ENCODE measurements around the gene HECTD1. TPM values are rescaled to one million over a fixed set of nuclear protein-coding genes. Genes with fewer than 3 reads are reported as not detected.
"Not testable (repeated sequence)": the region's sequence is repeated elsewhere in the genome, so short reads cannot be mapped to it uniquely, and the experiment has no call there.

The HECTD1 gene
- total RNA-seq, 4 donors from 2014 or later: 356 to 453 (median 420) TPM

- no peak for ATAC-seq
- no peak overlapping the region for H3K4me3 ChIP-seq
- no peak for DNase-seq
- no peak for TF ChIP-seq POLR2A (IDR thresholded peaks at IDR 0.05)
- no peak for TF ChIP-seq CTCF (IDR thresholded peaks at IDR 0.05 in 4 of 5, conservative IDR thresholded peaks at IDR 0.05 in 1 of 5)
- H3K9me3 ChIP-seq: no peaks in the 10 kb centered on the region
- peaks cover 10 to 16% of the 10 kb centered on the region in 2 donors for H3K4me1 ChIP-seq
- intact Hi-C loops (cut with DNase I; ENCODE audit: low total_unique reads) (loop anchor here (10.0 kb wide), 2 partner anchors 259 to 1409 kb away; no protein-coding TSS in a partner anchor), in situ Hi-C loops (cut with MboI; ENCODE audit: low sequenced_read_pairs in 4 of 4) (no loop called here)
- H3K27ac ChIP-seq: no peak overlapping the region
- H3K27me3 ChIP-seq: no peaks in the 10 kb centered on the region
- H3K36me3 ChIP-seq: peaks cover 2 to 42% of the 10 kb centered on the region in 2 donors
These were observed 111.3 kb downstream of the HECTD1 start for GRCh38 chr14:31096255-31096654.

- H3K9me3 ChIP-seq; H3K27ac ChIP-seq; ATAC-seq; in situ Hi-C loops (cut with MboI; ENCODE audit: low sequenced_read_pairs in 4 of 4); H3K27me3 ChIP-seq; DNase-seq; H3K4me3 ChIP-seq: not testable (repeated sequence)
- H3K36me3 ChIP-seq: peaks cover 2 to 38% of the 10 kb centered on the region in 2 donors
- H3K4me1 ChIP-seq: peaks cover 13 to 20% of the 10 kb centered on the region in 2 donors
- intact Hi-C loops (cut with DNase I; ENCODE audit: low total_unique reads): loop anchor here (10.0 kb wide), 2 partner anchors 259 to 1409 kb away; no protein-coding TSS in a partner anchor
These were observed 111.8 kb downstream of the HECTD1 start for GRCh38 chr14:31095817-31096216.

GRCh38 chr14:31093884-31094839, 113.4 kb downstream of the HECTD1 start:
- ATAC-seq; DNase-seq; H3K27me3 ChIP-seq; H3K9me3 ChIP-seq; H3K4me3 ChIP-seq; in situ Hi-C loops (cut with MboI; ENCODE audit: low sequenced_read_pairs in 4 of 4): not testable (repeated sequence)
- peaks cover 2 to 21% of the 10 kb centered on the region in 2 donors for H3K36me3 ChIP-seq
- H3K4me1 ChIP-seq: peaks cover 22 to 30% of the 10 kb centered on the region in 2 donors
- intact Hi-C loops (cut with DNase I; ENCODE audit: low total_unique reads): loop anchor here (2.0 to 10.0 kb wide), 3 partner anchors 115 to 1411 kb away; no protein-coding TSS in a partner anchor
- H3K27ac ChIP-seq: peak overlapping the region; percentile 84 to 95 (median 92)

GRCh38 chr14:31092160-31092708, 115.4 kb downstream of the HECTD1 start:
- Histone ChIP-seq H3K4me1 (peaks cover 22 to 30% of the 10 kb centered on the region in 2 donors), H3K27ac (peak overlapping the region; percentile 84 to 95 (median 92)), H3K4me3 (no peak overlapping the region), H3K9me3 (no peaks in the 10 kb centered on the region), H3K27me3 (no peaks in the 10 kb centered on the region), H3K36me3 (peaks cover 0 to 2% of the 10 kb centered on the region in 2 donors)
- ATAC-seq (no peak), DNase-seq (no peak)
- intact Hi-C loops (cut with DNase I; ENCODE audit: low total_unique reads) (loop anchor here (2.0 to 10.0 kb wide), 3 partner anchors 117 to 1413 kb away; no protein-coding TSS in a partner anchor), in situ Hi-C loops (cut with MboI; ENCODE audit: low sequenced_read_pairs in 4 of 4) (no loop called here)
- TF ChIP-seq CTCF (IDR thresholded peaks at IDR 0.05 in 4 of 5, conservative IDR thresholded peaks at IDR 0.05 in 1 of 5) (no peak), POLR2A (IDR thresholded peaks at IDR 0.05) (no peak)

- Histone ChIP-seq H3K27ac (peak overlapping the region; percentile 84 to 95 (median 92)), H3K9me3 (no peaks in the 10 kb centered on the region), H3K27me3 (no peaks in the 10 kb centered on the region), H3K4me1 (peaks cover 22 to 30% of the 10 kb centered on the region in 2 donors), H3K4me3 (peak overlapping the region in 1 of 4 donors; percentile 20), H3K36me3 (no peaks in the 10 kb centered on the region)
- DNase-seq: peak; percentile 79 to 80
- TF ChIP-seq POLR2A (IDR thresholded peaks at IDR 0.05): peak; percentile 17 to 52
- TF ChIP-seq CTCF (IDR thresholded peaks at IDR 0.05 in 4 of 5, conservative IDR thresholded peaks at IDR 0.05 in 1 of 5): no peak
- ATAC-seq: peak; percentile 94 to 97
- in situ Hi-C loops (cut with MboI; ENCODE audit: low sequenced_read_pairs in 4 of 4): no loop called here
- intact Hi-C loops (cut with DNase I; ENCODE audit: low total_unique reads): loop anchor here (2.0 to 10.0 kb wide), 3 partner anchors 64 to 1414 kb away; partner anchors contain the start of gene STRN3
These were observed 116.5 kb downstream of the HECTD1 start for GRCh38 chr14:31090883-31091764.

GRCh38 chr14:31086466-31086865, 121.1 kb downstream of the HECTD1 start:
- DNase-seq; H3K27me3 ChIP-seq; H3K36me3 ChIP-seq; in situ Hi-C loops (cut with MboI; ENCODE audit: low sequenced_read_pairs in 4 of 4); H3K27ac ChIP-seq; H3K4me3 ChIP-seq; intact Hi-C loops (cut with DNase I; ENCODE audit: low total_unique reads); ATAC-seq; H3K9me3 ChIP-seq: not testable (repeated sequence)
- H3K4me1 ChIP-seq: peaks cover 16 to 17% of the 10 kb centered on the region in 2 donors
